Left lobe of liver (tissue), 1 donor: ENCODE data around the gene THBD. TPM values are rescaled to one million over a fixed set of nuclear protein-coding genes. Genes with fewer than 3 reads are reported as not detected.

ENCODE experiments used
- total RNA-seq: library from RNA; stranded (reverse); gene quantifications from one replicate; pipeline ENCODE4 v1.2.1, GENCODE V29; 2021
- donor health status: DM: no; HTN: yes; CAD: no.

The THBD gene
- total RNA-seq, 1 donor from 2014 or later, result 2.2 TPM

Other genes with a start within 250 kb of the THBD start
- gene SSTR4, start 14.4 kb downstream of the THBD start, total RNA-seq, result not detected
- gene CD93, start 36.7 kb upstream of the THBD start, total RNA-seq, result 4.8 TPM